ENCODE results near the gene MAPT.
"Not testable (repeated sequence)": the region's sequence is repeated elsewhere in the genome, so short reads cannot be mapped to it uniquely, and the experiment has no call there.

Gene MAPT

DNA sequence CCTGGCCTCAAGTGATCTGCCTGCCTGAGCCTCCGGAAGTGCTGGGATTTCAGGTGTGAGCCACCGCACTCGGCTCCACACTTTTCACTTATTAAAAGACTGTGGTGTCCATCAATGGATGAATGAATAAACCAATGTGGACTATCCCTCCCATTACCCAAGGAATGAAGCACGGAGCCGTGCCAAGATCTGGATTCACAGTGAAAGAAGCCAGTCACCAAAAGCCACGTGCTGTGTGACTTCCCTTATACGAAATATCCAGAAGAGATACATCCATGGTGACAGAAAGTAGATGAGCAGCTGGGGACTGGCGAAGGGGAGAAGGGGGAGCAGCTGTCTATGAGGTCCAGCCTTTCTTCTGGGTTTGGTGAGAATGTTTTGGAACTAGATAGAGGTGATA is 56.5 kb downstream of the MAPT start:
- peaks cover 21% of the 10 kb centered on the region for H3K27me3 ChIP-seq (ENCODE audit: control insufficient read depth, insufficient read depth, low read length)
- H3K9me3 ChIP-seq (ENCODE audit: control insufficient read depth, low read length), result no peaks in the 10 kb centered on the region
- no peaks in the 10 kb centered on the region for H3K36me3 ChIP-seq (ENCODE audit: control insufficient read depth, insufficient read depth, low read length)
- H3K4me3 ChIP-seq (ENCODE audit: low read length), result no peak overlapping the region
- H3K4me1 ChIP-seq (ENCODE audit: control insufficient read depth, insufficient read depth, low read length), result peaks cover 10% of the 10 kb centered on the region
- no peak overlapping the region for H3K9ac ChIP-seq (ENCODE audit: low read length)

DNA sequence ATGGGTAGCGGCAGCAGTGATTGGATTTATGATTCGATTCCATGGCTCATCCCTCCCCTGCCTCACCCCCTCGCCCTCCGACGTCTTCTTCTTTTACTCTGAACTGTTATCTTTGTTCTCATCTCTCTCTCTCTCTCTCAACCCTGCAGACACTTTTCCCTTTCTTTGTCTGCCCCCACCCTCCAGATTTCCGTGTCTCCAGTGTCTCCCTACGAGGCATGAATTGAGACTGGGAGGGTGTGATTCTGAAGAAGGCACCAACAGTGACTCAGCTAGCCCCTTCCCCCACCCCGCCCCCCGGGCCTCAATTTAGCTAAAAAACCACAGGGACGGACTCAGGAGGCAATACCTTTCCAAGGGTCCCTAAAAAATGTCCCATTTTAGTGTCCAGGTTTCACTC is 57.0 kb downstream of the MAPT start:
- Histone ChIP-seq H3K9ac (ENCODE audit: low read length) (no peak overlapping the region), H3K4me1 (ENCODE audit: control insufficient read depth, insufficient read depth, low read length) (peaks cover 10% of the 10 kb centered on the region), H3K9me3 (ENCODE audit: control insufficient read depth, low read length) (no peaks in the 10 kb centered on the region)

DNA sequence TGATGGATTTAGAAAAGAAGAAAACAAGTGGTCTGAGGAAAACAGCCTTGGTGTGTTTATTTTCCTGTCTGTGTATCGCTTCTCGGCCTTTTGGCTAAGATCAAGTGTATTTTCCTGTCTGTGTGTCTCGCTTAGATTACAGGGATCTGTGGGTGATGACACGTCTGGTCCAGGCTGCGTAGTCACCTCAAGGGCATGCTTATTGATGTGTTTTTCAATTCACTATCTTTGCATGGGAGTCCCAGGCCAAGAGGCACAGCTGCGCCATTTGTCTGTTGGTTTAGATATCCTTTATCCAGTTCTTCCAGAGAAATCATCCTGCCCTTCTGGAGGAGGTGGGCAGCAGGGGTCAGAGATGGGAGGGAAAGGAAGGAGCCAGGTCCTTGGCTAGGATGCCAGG is 57.6 kb downstream of the MAPT start:
- no peak overlapping the region for H3K4me3 ChIP-seq (ENCODE audit: low read length)
- no peaks in the 10 kb centered on the region for H3K36me3 ChIP-seq (ENCODE audit: control insufficient read depth, insufficient read depth, low read length)
- no peaks in the 10 kb centered on the region for H3K9me3 ChIP-seq (ENCODE audit: control insufficient read depth, low read length)
- peaks cover 21% of the 10 kb centered on the region for H3K27me3 ChIP-seq (ENCODE audit: control insufficient read depth, insufficient read depth, low read length)
- no peak overlapping the region for H3K9ac ChIP-seq (ENCODE audit: low read length)
- peaks cover 10% of the 10 kb centered on the region for H3K4me1 ChIP-seq (ENCODE audit: control insufficient read depth, insufficient read depth, low read length)

More for the DNA sequence above, 57.0 kb downstream of the MAPT start:
- Histone ChIP-seq H3K27me3 (ENCODE audit: control insufficient read depth, insufficient read depth, low read length) (peaks cover 21% of the 10 kb centered on the region), H3K36me3 (ENCODE audit: control insufficient read depth, insufficient read depth, low read length) (no peaks in the 10 kb centered on the region), H3K4me3 (ENCODE audit: low read length) (no peak overlapping the region)

DNA sequence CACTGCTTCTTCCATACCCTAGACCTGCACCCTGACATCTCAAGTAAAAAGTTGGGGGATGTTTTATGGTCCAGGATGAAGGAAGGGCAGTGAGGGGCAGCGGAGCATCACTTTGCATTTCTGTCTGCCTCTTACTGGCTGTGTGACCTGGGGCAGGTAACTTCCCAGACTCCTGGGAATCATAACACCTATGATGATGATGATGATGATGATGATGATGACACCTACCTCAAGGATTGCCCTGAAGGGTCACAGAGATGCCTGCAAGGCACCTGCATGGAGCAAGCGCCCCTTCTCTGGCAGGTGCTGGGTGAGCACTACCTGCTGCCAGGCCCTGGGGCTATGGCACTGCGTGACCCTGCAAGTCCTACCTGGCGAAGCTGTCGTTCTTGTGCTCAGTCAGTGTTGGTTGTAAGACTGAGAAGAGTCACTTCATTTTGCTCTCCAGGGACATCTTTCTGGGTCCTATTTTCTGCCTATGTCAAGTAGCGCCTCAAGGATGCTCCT is 58.5 kb downstream of the MAPT start:
- Histone ChIP-seq H3K27me3 (ENCODE audit: control insufficient read depth, insufficient read depth, low read length) (peaks cover 21% of the 10 kb centered on the region), H3K9ac (ENCODE audit: low read length) (no peak overlapping the region)

GRCh38 chr17:45953561-45953960 is 59.2 kb downstream of the MAPT start:
- Histone ChIP-seq H3K4me1 (ENCODE audit: control insufficient read depth, insufficient read depth, low read length) (peaks cover 8% of the 10 kb centered on the region), H3K9me3 (ENCODE audit: control insufficient read depth, low read length) (no peaks in the 10 kb centered on the region), H3K9ac (ENCODE audit: low read length) (no peak overlapping the region), H3K36me3 (ENCODE audit: control insufficient read depth, insufficient read depth, low read length) (no peaks in the 10 kb centered on the region), H3K27me3 (ENCODE audit: control insufficient read depth, insufficient read depth, low read length) (peaks cover 18% of the 10 kb centered on the region), H3K4me3 (ENCODE audit: low read length) (no peak overlapping the region)

More for the DNA sequence above, 58.5 kb downstream of the MAPT start:
- no peaks in the 10 kb centered on the region for H3K36me3 ChIP-seq (ENCODE audit: control insufficient read depth, insufficient read depth, low read length)
- peaks cover 10% of the 10 kb centered on the region for H3K4me1 ChIP-seq (ENCODE audit: control insufficient read depth, insufficient read depth, low read length)
- no peaks in the 10 kb centered on the region for H3K9me3 ChIP-seq (ENCODE audit: control insufficient read depth, low read length)
- H3K4me3 ChIP-seq (ENCODE audit: low read length), result no peak overlapping the region

GRCh38 chr17:45954914-45955313 is 60.6 kb downstream of the MAPT start:
- Histone ChIP-seq H3K4me1 (ENCODE audit: control insufficient read depth, insufficient read depth, low read length) (no peaks in the 10 kb centered on the region), H3K36me3 (ENCODE audit: control insufficient read depth, insufficient read depth, low read length) (no peaks in the 10 kb centered on the region), H3K9ac (ENCODE audit: low read length) (no peak overlapping the region), H3K27me3 (ENCODE audit: control insufficient read depth, insufficient read depth, low read length) (peaks cover 5% of the 10 kb centered on the region), H3K9me3 (ENCODE audit: control insufficient read depth, low read length) (no peaks in the 10 kb centered on the region), H3K4me3 (ENCODE audit: low read length) (no peak overlapping the region)

GRCh38 chr17:45955326-45955725 is 61.0 kb downstream of the MAPT start:
- no peak overlapping the region for H3K9ac ChIP-seq (ENCODE audit: low read length)
- H3K4me1 ChIP-seq (ENCODE audit: control insufficient read depth, insufficient read depth, low read length), result no peaks in the 10 kb centered on the region
- no peaks in the 10 kb centered on the region for H3K36me3 ChIP-seq (ENCODE audit: control insufficient read depth, insufficient read depth, low read length)
- H3K27me3 ChIP-seq (ENCODE audit: control insufficient read depth, insufficient read depth, low read length), result peaks cover under 1% of the 10 kb centered on the region
- no peaks in the 10 kb centered on the region for H3K9me3 ChIP-seq (ENCODE audit: control insufficient read depth, low read length)
- no peak overlapping the region for H3K4me3 ChIP-seq (ENCODE audit: low read length)

DNA sequence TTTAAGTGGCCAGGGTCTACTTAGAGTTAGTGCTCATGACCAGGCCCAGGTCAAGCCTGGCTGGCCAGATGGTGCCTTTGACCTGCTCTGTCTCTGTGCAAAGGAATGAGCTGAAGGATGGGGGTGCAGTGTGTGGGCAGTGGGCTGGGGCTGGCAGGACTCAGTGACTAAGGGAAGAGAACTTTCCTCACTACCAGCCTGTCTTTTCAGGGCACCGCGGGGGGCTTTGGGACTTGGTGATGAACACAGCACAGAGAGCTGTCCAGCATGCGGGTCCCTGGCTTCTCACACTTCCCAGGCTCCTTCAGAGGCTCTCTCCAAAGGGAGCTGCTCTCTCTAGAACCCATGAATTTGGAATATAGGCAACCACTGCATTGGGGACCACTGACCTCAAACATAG is 61.7 kb downstream of the MAPT start:
- no peaks in the 10 kb centered on the region for H3K4me1 ChIP-seq (ENCODE audit: control insufficient read depth, insufficient read depth, low read length)
- H3K27me3 ChIP-seq (ENCODE audit: control insufficient read depth, insufficient read depth, low read length), result no peaks in the 10 kb centered on the region
- no peaks in the 10 kb centered on the region for H3K9me3 ChIP-seq (ENCODE audit: control insufficient read depth, low read length)
- H3K4me3 ChIP-seq (ENCODE audit: low read length), result no peak overlapping the region
- H3K9ac ChIP-seq (ENCODE audit: low read length), result no peak overlapping the region
- no peaks in the 10 kb centered on the region for H3K36me3 ChIP-seq (ENCODE audit: control insufficient read depth, insufficient read depth, low read length)

DNA sequence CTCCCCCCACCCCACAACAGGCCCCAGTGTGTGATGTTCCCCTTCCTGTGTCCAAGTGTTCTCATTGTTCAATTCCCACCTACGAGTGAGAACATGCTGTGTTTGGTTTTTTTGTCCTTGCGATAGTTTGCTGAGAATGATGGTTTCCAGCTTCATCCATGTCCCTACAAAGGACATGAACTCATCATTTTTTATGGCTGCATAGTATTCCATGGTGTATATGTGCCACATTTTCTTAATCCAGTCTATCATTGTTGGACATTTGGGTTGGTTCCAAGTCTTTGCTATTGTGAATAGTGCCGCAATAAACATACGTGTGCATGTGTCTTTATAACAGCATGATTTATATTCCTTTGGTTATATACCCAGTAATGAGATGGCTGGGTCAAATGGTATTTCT is 62.4 kb downstream of the MAPT start:
- not testable (repeated sequence) for H3K4me3 ChIP-seq (ENCODE audit: low read length); H3K4me1 ChIP-seq (ENCODE audit: control insufficient read depth, insufficient read depth, low read length); H3K27me3 ChIP-seq (ENCODE audit: control insufficient read depth, insufficient read depth, low read length); H3K9me3 ChIP-seq (ENCODE audit: control insufficient read depth, low read length); H3K9ac ChIP-seq (ENCODE audit: low read length); H3K36me3 ChIP-seq (ENCODE audit: control insufficient read depth, insufficient read depth, low read length)

DNA sequence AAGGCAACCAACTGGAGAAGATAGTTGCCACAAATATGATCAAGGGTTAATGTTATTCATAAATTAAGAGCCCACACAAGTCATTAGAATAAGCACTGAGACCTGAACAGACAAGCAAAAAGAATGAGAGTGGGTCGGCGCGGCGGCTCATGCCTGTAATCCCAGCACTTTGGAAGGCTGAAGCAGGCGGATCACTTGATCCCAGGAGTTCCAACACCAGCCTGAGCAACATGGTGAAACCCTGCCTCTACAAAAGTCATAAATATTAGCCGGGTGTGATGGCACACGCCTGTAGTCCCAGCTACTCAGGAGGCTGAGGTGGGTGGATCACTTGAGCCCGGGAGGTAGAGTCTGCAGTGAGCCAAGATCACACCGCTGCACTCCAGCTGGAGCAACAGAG is 64.0 kb downstream of the MAPT start:
- no peaks in the 10 kb centered on the region for H3K27me3 ChIP-seq (ENCODE audit: control insufficient read depth, insufficient read depth, low read length)
- H3K9me3 ChIP-seq (ENCODE audit: control insufficient read depth, low read length), result no peaks in the 10 kb centered on the region
- H3K9ac ChIP-seq (ENCODE audit: low read length), result no peak overlapping the region
- no peak overlapping the region for H3K4me3 ChIP-seq (ENCODE audit: low read length)
- H3K4me1 ChIP-seq (ENCODE audit: control insufficient read depth, insufficient read depth, low read length), result no peaks in the 10 kb centered on the region
- H3K36me3 ChIP-seq (ENCODE audit: control insufficient read depth, insufficient read depth, low read length), result no peaks in the 10 kb centered on the region

- Histone ChIP-seq H3K36me3 (ENCODE audit: control insufficient read depth, insufficient read depth, low read length) (no peaks in the 10 kb centered on the region), H3K4me1 (ENCODE audit: control insufficient read depth, insufficient read depth, low read length) (no peaks in the 10 kb centered on the region), H3K4me3 (ENCODE audit: low read length) (no peak overlapping the region), H3K9ac (ENCODE audit: low read length) (no peak overlapping the region), H3K9me3 (ENCODE audit: control insufficient read depth, low read length) (no peaks in the 10 kb centered on the region), H3K27me3 (ENCODE audit: control insufficient read depth, insufficient read depth, low read length) (no peaks in the 10 kb centered on the region)
Observed at GRCh38 chr17:45958994-45959665, 64.8 kb downstream of the MAPT start.

GRCh38 chr17:45960311-45960710 is 66.0 kb downstream of the MAPT start:
- Histone ChIP-seq H3K4me3 (ENCODE audit: low read length) (no peak overlapping the region), H3K36me3 (ENCODE audit: control insufficient read depth, insufficient read depth, low read length) (no peaks in the 10 kb centered on the region), H3K4me1 (ENCODE audit: control insufficient read depth, insufficient read depth, low read length) (no peaks in the 10 kb centered on the region), H3K27me3 (ENCODE audit: control insufficient read depth, insufficient read depth, low read length) (no peaks in the 10 kb centered on the region), H3K9me3 (ENCODE audit: control insufficient read depth, low read length) (no peaks in the 10 kb centered on the region), H3K9ac (ENCODE audit: low read length) (no peak overlapping the region)

- no peaks in the 10 kb centered on the region for H3K36me3 ChIP-seq (ENCODE audit: control insufficient read depth, insufficient read depth, low read length)
- no peaks in the 10 kb centered on the region for H3K4me1 ChIP-seq (ENCODE audit: control insufficient read depth, insufficient read depth, low read length)
- no peaks in the 10 kb centered on the region for H3K27me3 ChIP-seq (ENCODE audit: control insufficient read depth, insufficient read depth, low read length)
- no peak overlapping the region for H3K9ac ChIP-seq (ENCODE audit: low read length)
- H3K4me3 ChIP-seq (ENCODE audit: low read length), result no peak overlapping the region
- H3K9me3 ChIP-seq (ENCODE audit: control insufficient read depth, low read length), result no peaks in the 10 kb centered on the region
Observed at GRCh38 chr17:45961206-45961605, 66.9 kb downstream of the MAPT start.
